ENCODE measurements around the gene PNLIPRP3. TPM values are rescaled to one million over a fixed set of nuclear protein-coding genes. Genes with fewer than 3 reads are reported as not detected.

PNLIPRP3 gene
- polyA plus RNA-seq, 1 experiment: not detected

DNA sequence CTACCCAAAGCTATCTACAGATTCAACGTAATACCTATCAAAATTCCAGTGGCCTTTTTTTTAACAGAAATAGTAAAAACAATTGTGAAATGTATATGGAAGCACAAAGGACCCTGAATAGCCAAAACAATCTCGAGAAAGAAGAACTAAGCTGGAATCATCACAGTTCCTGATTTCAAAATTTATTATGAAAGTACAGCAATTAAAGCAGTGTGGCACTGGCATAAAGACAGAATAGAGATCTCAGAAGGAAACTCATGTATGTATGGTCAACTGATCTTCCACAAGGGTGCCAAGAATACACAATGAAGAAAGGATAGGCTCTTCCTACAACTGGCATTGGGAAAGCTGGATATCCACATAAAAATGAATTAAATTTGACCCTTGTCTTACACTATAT lies 23.2 kb downstream of the PNLIPRP3 start:
- no peak for DNase-seq (ENCODE audit: low read depth, low spot score)
- H3K27ac ChIP-seq (ENCODE audit: low read depth, low read length): no peak overlapping the region
- no peaks in the 10 kb centered on the region for H3K27me3 ChIP-seq (ENCODE audit: control insufficient read depth, insufficient read depth, low read length)
- TF ChIP-seq, protein P1, sequence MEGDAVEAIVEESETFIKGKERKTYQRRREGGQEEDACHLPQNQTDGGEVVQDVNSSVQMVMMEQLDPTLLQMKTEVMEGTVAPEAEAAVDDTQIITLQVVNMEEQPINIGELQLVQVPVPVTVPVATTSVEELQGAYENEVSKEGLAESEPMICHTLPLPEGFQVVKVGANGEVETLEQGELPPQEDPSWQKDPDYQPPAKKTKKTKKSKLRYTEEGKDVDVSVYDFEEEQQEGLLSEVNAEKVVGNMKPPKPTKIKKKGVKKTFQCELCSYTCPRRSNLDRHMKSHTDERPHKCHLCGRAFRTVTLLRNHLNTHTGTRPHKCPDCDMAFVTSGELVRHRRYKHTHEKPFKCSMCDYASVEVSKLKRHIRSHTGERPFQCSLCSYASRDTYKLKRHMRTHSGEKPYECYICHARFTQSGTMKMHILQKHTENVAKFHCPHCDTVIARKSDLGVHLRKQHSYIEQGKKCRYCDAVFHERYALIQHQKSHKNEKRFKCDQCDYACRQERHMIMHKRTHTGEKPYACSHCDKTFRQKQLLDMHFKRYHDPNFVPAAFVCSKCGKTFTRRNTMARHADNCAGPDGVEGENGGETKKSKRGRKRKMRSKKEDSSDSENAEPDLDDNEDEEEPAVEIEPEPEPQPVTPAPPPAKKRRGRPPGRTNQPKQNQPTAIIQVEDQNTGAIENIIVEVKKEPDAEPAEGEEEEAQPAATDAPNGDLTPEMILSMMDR (IDR thresholded peaks at IDR 0.05; ENCODE audit: low read depth, low read length): no peak
- ChIA-PET CTCF (interaction anchor here (1.3 kb wide), 1 partner anchor 9 kb away, joined by 5 read pairs; no protein-coding TSS in a partner anchor), POLR2A (no interaction called here)
- H3K4me3 ChIP-seq (ENCODE audit: low read depth, low read length): no peak overlapping the region
- no peaks in the 10 kb centered on the region for H3K9me3 ChIP-seq (ENCODE audit: control insufficient read depth, insufficient read depth, low read length)

DNA sequence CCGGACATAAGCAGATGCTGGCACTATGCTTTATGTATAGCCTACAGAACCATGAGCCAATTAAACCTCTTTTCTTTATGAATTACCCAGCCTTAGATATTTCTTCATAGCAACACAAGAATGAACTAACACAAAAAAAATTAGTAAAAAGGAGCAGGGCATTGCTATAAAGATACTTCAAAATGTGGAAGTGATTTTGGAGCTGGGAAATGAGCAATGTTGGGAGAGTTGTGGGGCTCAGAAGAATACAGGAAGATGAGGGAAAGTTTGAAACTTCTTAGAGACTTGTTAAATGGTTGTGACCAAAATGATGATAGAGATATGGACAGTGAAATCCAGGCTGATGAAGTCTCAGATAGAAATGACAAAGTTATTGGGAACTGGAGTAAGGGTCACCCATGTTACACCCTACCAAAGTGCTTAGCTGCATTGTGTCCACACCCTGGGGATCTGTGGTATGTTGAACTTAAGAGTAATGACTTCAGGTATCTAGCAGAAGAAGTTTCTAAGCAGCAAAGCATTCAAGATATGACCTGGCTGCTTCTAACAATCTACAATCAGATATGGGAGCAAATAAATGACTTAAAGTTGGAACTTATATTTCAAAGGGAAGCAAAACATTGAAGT lies 24.2 kb downstream of the PNLIPRP3 start:
- CTCF ChIA-PET: interaction anchor here (0.6 kb wide), 1 partner anchor 142 kb away, joined by 4 read pairs; no protein-coding TSS in a partner anchor
- H3K27me3 ChIP-seq (ENCODE audit: control insufficient read depth, insufficient read depth, low read length): no peaks in the 10 kb centered on the region
- TF ChIP-seq, protein P1 (IDR thresholded peaks at IDR 0.05; ENCODE audit: low read depth, low read length): no peak
- DNase-seq (ENCODE audit: low read depth, low spot score): no peak
- H3K9me3 ChIP-seq (ENCODE audit: control insufficient read depth, insufficient read depth, low read length): no peaks in the 10 kb centered on the region
- no peak overlapping the region for H3K27ac ChIP-seq (ENCODE audit: low read depth, low read length)
- no peak overlapping the region for H3K4me3 ChIP-seq (ENCODE audit: low read depth, low read length)
- POLR2A ChIA-PET: no interaction called here

DNA sequence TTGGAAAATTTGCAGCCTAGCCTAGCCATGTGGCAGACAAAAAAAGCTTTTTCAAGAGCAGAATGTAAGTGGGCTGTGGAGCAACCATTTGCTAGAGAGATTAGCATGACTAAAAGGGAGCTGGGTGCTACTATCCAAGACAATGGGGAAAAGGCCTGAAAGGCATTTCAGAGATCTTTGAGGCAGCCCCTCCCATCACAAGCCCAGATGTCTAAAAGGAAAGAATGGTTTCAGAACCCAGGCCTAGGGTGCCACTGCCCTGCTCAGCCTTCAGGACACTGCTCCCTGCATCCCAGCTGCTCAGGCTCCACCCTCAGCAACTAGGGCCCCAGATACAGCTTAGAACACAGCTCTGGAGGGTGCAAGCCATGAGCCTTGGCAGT lies 24.7 kb downstream of the PNLIPRP3 start:
- CTCF ChIA-PET: interaction anchor here (0.6 kb wide), 1 partner anchor 142 kb away, joined by 4 read pairs; no protein-coding TSS in a partner anchor
- TF ChIP-seq, protein P1 (IDR thresholded peaks at IDR 0.05; ENCODE audit: low read depth, low read length): no peak
- POLR2A ChIA-PET: no interaction called here
- no peak for DNase-seq (ENCODE audit: low read depth, low spot score)
- H3K4me3 ChIP-seq (ENCODE audit: low read depth, low read length): no peak overlapping the region
- no peaks in the 10 kb centered on the region for H3K27me3 ChIP-seq (ENCODE audit: control insufficient read depth, insufficient read depth, low read length)
- H3K27ac ChIP-seq (ENCODE audit: low read depth, low read length): no peak overlapping the region
- H3K9me3 ChIP-seq (ENCODE audit: control insufficient read depth, insufficient read depth, low read length): no peaks in the 10 kb centered on the region

DNA sequence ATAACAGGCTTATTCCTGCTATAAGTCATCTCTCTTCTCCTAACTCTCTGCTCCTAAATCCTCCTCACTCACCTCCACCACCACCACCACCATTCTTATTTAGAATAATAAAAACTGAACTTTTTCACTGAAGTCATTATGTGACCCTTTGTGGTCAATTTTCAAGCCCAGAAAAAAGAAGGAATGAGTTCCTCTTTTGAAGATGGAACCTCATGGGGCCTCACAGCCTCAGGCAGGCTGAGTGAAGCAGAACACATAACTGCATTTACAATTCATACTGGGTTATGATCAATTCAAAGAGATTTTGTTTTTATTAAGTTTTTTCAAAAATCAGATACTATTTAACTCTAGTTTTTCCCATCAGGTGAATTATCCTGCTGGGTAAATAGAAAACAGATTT lies 29.8 kb downstream of the PNLIPRP3 start:
- Histone ChIP-seq H3K27me3 (ENCODE audit: control insufficient read depth, insufficient read depth, low read length) (no peaks in the 10 kb centered on the region), H3K27ac (ENCODE audit: low read depth, low read length) (no peak overlapping the region), H3K4me3 (ENCODE audit: low read depth, low read length) (no peak overlapping the region), H3K9me3 (ENCODE audit: control insufficient read depth, insufficient read depth, low read length) (no peaks in the 10 kb centered on the region)
- ChIA-PET CTCF (interaction anchor here (0.6 kb wide), 1 partner anchor 12 kb away, joined by 4 read pairs; no protein-coding TSS in a partner anchor), POLR2A (no interaction called here)
- TF ChIP-seq, protein P1 (IDR thresholded peaks at IDR 0.05; ENCODE audit: low read depth, low read length): no peak
- DNase-seq (ENCODE audit: low read depth, low spot score): no peak

DNA sequence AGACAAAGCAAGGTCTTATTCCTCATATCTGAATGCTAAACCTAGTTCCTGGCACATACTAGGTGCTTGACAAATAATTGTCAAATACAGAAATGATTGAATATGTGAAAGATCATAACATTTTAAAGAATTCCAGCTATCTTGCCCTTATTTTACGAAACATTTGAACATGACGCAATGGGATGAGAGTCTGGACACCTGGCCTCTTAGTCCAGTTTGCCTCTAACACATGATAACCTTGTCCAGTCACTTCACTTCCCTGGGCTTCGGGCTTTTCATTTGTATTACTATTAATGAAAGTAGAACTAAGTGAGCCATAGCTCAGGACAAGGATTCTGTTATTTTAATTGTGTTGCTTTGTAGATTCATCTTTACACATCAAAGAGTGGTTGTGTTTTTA lies 32.6 kb downstream of the PNLIPRP3 start:
- POLR2A ChIA-PET: no interaction called here
- Histone ChIP-seq H3K27ac (ENCODE audit: low read depth, low read length) (no peak overlapping the region), H3K9me3 (ENCODE audit: control insufficient read depth, insufficient read depth, low read length) (no peaks in the 10 kb centered on the region), H3K4me3 (ENCODE audit: low read depth, low read length) (no peak overlapping the region), H3K27me3 (ENCODE audit: control insufficient read depth, insufficient read depth, low read length) (no peaks in the 10 kb centered on the region)
- no peak for DNase-seq (ENCODE audit: low read depth, low spot score)
- TF ChIP-seq, protein P1 (IDR thresholded peaks at IDR 0.05; ENCODE audit: low read depth, low read length): no peak
- CTCF ChIA-PET: no interaction called here

All from AG04450 (cell line).